Parathyroid adenoma (tissue), 2 donors: ENCODE data around the gene ZMAT1.

Experiments
- H2AFZ ChIP-seq: fragments of 300-600 bp; sonication (generic); one replicate; pipeline ENCODE4 v1.7.0; 2017; ENCODE audit warnings: antibody characterized with exemption, mild to moderate bottlenecking
- H3K27ac ChIP-seq: fragments of 300-600 bp; sonication (generic); one replicate; pipeline ENCODE4 v1.7.0; 2017
- H3K27me3 ChIP-seq: fragments of 300-600 bp; sonication (generic); one replicate; pipeline ENCODE4 v1.7.0; 2017; ENCODE audit warnings: low read length; ENCODE audit not compliant: control insufficient read depth, insufficient read depth
- H3K36me3 ChIP-seq: fragments of 300-600 bp; sonication (generic); one replicate; pipeline ENCODE4 v1.7.0; 2017; ENCODE audit warnings: low read length; ENCODE audit not compliant: control insufficient read depth, insufficient read depth
- H3K4me1 ChIP-seq: fragments of 300-600 bp; sonication (generic); one replicate; pipeline ENCODE4 v1.7.0; 2017; ENCODE audit warnings: control low read depth
- H3K4me2 ChIP-seq: fragments of 300-600 bp; sonication (generic); one replicate; pipeline ENCODE4 v1.7.0; 2017; ENCODE audit warnings: low read length
- H3K4me3 ChIP-seq: fragments of 300-600 bp; sonication (generic); one replicate; pipeline ENCODE4 v1.7.0; 2017; ENCODE audit warnings: low read depth, low read length
- H3K79me2 ChIP-seq: fragments of 300-600 bp; sonication (generic); one replicate; pipeline ENCODE4 v1.7.0; 2017; ENCODE audit warnings: control low read depth
- H3K9ac ChIP-seq: fragments of 300-600 bp; sonication (generic); one replicate; pipeline ENCODE4 v1.7.0; 2017; ENCODE audit warnings: mild to moderate bottlenecking
- H3K9me3 ChIP-seq: fragments of 300-600 bp; sonication (generic); one replicate; pipeline ENCODE4 v1.7.0; 2017; ENCODE audit warnings: low read length; ENCODE audit not compliant: control insufficient read depth
- CTCF ChIP-seq: fragments of 300-600 bp; sonication (generic); IDR thresholded peaks from one replicate; pipeline ENCODE4 v1.7.0; 2017; ENCODE audit warnings: antibody characterized with exemption, mild to moderate bottlenecking
- donor health status: primary hyperparathyroidism.

Gene ZMAT1

GRCh38 chrX:101957174-101957573, 25.3 kb upstream of the ZMAT1 start:
- Histone ChIP-seq H2AFZ (no peak overlapping the region), H3K4me2 (no peak overlapping the region), H3K4me1 (no peaks in the 10 kb centered on the region), H3K27ac (no peak overlapping the region), H3K4me3 (no peak overlapping the region), H3K27me3 (no peaks in the 10 kb centered on the region), H3K9me3 (no peaks in the 10 kb centered on the region), H3K79me2 (no peaks in the 10 kb centered on the region), H3K36me3 (no peaks in the 10 kb centered on the region), H3K9ac (no peak overlapping the region)
- no peak for TF ChIP-seq CTCF

GRCh38 chrX:101956556-101956955, 24.7 kb upstream of the ZMAT1 start:
- Histone ChIP-seq H3K79me2 (no peaks in the 10 kb centered on the region), H3K27ac (no peak overlapping the region), H3K4me2 (no peak overlapping the region), H3K4me1 (no peaks in the 10 kb centered on the region), H3K36me3 (no peaks in the 10 kb centered on the region), H3K9ac (no peak overlapping the region), H3K4me3 (no peak overlapping the region), H2AFZ (no peak overlapping the region), H3K27me3 (no peaks in the 10 kb centered on the region), H3K9me3 (no peaks in the 10 kb centered on the region)
- TF ChIP-seq CTCF: no peak

- no peaks in the 10 kb centered on the region for H3K27me3 ChIP-seq
- no peak overlapping the region for H3K27ac ChIP-seq
- no peaks in the 10 kb centered on the region for H3K4me1 ChIP-seq
- no peak overlapping the region for H3K4me2 ChIP-seq
- no peak overlapping the region for H3K9ac ChIP-seq
- no peak overlapping the region for H3K4me3 ChIP-seq
- no peaks in the 10 kb centered on the region for H3K79me2 ChIP-seq
- no peaks in the 10 kb centered on the region for H3K9me3 ChIP-seq
- no peak for TF ChIP-seq CTCF
- no peaks in the 10 kb centered on the region for H3K36me3 ChIP-seq
- H2AFZ ChIP-seq: no peak overlapping the region
These were observed 18.8 kb upstream of the ZMAT1 start for GRCh38 chrX:101950581-101950980.

GRCh38 chrX:101932249-101932570, 383 bp upstream of the ZMAT1 start:
- H3K4me1 ChIP-seq: no peaks in the 10 kb centered on the region
- H3K27me3 ChIP-seq: no peaks in the 10 kb centered on the region
- no peaks in the 10 kb centered on the region for H3K79me2 ChIP-seq
- H3K4me2 ChIP-seq: peak overlapping the region; percentile 47
- no peak overlapping the region for H3K9ac ChIP-seq
- no peaks in the 10 kb centered on the region for H3K36me3 ChIP-seq
- peak overlapping the region; percentile 90 for H2AFZ ChIP-seq
- no peak for TF ChIP-seq CTCF
- H3K9me3 ChIP-seq: no peaks in the 10 kb centered on the region
- H3K4me3 ChIP-seq: peak overlapping the region; percentile 68
- H3K27ac ChIP-seq: peak overlapping the region; percentile 98

GRCh38 chrX:101931136-101931487, 715 bp downstream of the ZMAT1 start:
- peak overlapping the region; percentile 68 for H3K4me3 ChIP-seq
- H3K9me3 ChIP-seq: no peaks in the 10 kb centered on the region
- no peaks in the 10 kb centered on the region for H3K79me2 ChIP-seq
- TF ChIP-seq CTCF: no peak
- H3K27me3 ChIP-seq: no peaks in the 10 kb centered on the region
- peak overlapping the region; percentile 90 for H2AFZ ChIP-seq
- H3K9ac ChIP-seq: peak overlapping the region; percentile 76
- H3K4me1 ChIP-seq: no peaks in the 10 kb centered on the region
- H3K4me2 ChIP-seq: peak overlapping the region; percentile 83
- peak overlapping the region; percentile 98 for H3K27ac ChIP-seq
- H3K36me3 ChIP-seq: no peaks in the 10 kb centered on the region
